ENCODE results near the gene HIPK3.

Gene HIPK3

DNA sequence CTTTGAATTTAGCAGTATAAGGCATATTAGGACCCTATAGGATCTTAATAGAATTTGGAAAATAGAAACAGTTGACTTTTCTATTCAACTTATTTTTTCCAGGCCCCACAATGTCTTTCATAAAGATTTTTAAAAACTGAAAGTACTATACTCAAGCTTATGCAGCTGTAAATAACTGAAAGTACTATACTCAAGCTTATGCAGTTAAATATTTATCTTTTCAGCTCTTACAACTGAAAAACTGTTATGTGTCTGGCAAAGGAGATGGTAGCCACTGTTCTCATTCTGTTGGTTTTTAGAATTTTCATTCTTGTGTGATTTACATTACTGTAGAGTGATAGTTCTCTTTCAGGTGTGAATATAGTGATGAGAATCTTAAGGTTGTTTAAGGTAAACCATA, 16.5 kb downstream of the HIPK3 start:
- Histone ChIP-seq H2AFZ (ENCODE audit: low read depth) (no peak overlapping the region), H3K27ac (no peak overlapping the region), H3K4me1 (ENCODE audit: low read depth, poor library complexity, severe bottlenecking) (peaks cover 41% of the 10 kb centered on the region), H4K20me1 (ENCODE audit: insufficient read depth) (peaks cover 5% of the 10 kb centered on the region), H3K36me3 (ENCODE audit: insufficient read depth) (no peaks in the 10 kb centered on the region), H3K9ac (no peak overlapping the region), H3K27me3 (ENCODE audit: insufficient read depth, low read depth) (no peaks in the 10 kb centered on the region), H3K79me2 (ENCODE audit: insufficient read depth, low read depth) (peaks cover 91% of the 10 kb centered on the region), H3K4me2 (no peak overlapping the region; the same call in 1 of the 2 replicates), H3K4me3 (IDR thresholded peaks at IDR 0.05; ENCODE audit: insufficient read depth, low read depth, low read length) (no peak overlapping the region)
- TF ChIP-seq, protein P1, sequence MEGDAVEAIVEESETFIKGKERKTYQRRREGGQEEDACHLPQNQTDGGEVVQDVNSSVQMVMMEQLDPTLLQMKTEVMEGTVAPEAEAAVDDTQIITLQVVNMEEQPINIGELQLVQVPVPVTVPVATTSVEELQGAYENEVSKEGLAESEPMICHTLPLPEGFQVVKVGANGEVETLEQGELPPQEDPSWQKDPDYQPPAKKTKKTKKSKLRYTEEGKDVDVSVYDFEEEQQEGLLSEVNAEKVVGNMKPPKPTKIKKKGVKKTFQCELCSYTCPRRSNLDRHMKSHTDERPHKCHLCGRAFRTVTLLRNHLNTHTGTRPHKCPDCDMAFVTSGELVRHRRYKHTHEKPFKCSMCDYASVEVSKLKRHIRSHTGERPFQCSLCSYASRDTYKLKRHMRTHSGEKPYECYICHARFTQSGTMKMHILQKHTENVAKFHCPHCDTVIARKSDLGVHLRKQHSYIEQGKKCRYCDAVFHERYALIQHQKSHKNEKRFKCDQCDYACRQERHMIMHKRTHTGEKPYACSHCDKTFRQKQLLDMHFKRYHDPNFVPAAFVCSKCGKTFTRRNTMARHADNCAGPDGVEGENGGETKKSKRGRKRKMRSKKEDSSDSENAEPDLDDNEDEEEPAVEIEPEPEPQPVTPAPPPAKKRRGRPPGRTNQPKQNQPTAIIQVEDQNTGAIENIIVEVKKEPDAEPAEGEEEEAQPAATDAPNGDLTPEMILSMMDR (conservative IDR thresholded peaks at IDR 0.05; ENCODE audit: low read depth, low read length): no peak

DNA sequence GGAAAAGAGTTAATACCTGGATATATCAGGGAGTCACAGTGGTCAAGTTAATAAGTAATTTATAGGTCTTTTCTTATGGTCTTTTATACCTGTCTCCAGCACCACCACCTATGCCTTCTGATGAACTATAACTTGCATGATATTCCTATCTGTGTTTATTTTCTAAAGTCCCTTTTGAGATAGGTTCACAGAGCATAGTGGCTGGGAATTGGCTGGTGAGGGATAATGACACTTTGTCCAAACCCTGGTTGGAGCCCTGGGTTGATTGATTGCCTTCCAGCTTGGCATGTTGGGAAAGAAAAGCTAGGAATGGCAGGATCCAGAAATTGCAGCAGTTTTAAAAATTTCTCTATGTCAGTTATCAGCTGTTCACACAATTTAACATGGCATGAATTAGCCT, 23.2 kb downstream of the HIPK3 start:
- Histone ChIP-seq H2AFZ (ENCODE audit: low read depth) (no peak overlapping the region), H3K36me3 (ENCODE audit: insufficient read depth) (no peaks in the 10 kb centered on the region), H4K20me1 (ENCODE audit: insufficient read depth) (no peaks in the 10 kb centered on the region)

DNA sequence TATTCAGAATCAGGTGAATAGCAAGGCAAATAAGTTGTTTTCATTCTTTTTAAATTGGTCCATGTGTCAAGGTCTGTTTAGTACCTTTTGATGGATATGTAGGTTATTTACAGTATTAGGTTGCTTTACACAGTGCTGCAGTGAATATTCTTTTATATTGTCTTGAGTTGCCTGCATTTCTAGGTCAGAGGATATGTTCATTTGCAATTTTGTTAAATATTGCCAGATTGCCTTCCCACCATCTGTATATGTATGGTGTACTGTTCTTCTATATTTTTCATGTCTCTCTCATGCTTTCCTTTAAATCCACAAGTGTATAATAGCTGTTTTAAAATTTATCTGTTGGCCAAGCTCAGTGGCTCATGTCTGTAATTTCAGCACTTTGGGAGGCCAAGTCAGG, 24.6 kb downstream of the HIPK3 start:
- TF ChIP-seq, protein P1 (conservative IDR thresholded peaks at IDR 0.05; ENCODE audit: low read depth, low read length): no peak
- Histone ChIP-seq H3K9ac (no peak overlapping the region), H3K36me3 (ENCODE audit: insufficient read depth) (no peaks in the 10 kb centered on the region; the same call in 1 of the 2 replicates), H3K4me3 (IDR thresholded peaks at IDR 0.05; ENCODE audit: insufficient read depth, low read depth, low read length) (no peak overlapping the region), H3K79me2 (ENCODE audit: insufficient read depth, low read depth) (peaks cover 72% of the 10 kb centered on the region), H3K4me1 (ENCODE audit: low read depth, poor library complexity, severe bottlenecking) (peaks cover 12% of the 10 kb centered on the region), H3K27me3 (ENCODE audit: insufficient read depth, low read depth) (no peaks in the 10 kb centered on the region), H2AFZ (ENCODE audit: low read depth) (no peak overlapping the region), H4K20me1 (ENCODE audit: insufficient read depth) (no peaks in the 10 kb centered on the region), H3K4me2 (no peak overlapping the region), H3K27ac (no peak overlapping the region)

More for the DNA sequence above, 23.2 kb downstream of the HIPK3 start:
- Histone ChIP-seq H3K4me1 (ENCODE audit: low read depth, poor library complexity, severe bottlenecking) (peaks cover 12% of the 10 kb centered on the region), H3K4me2 (no peak overlapping the region), H3K27me3 (ENCODE audit: insufficient read depth, low read depth) (no peaks in the 10 kb centered on the region), H3K9ac (no peak overlapping the region), H3K4me3 (IDR thresholded peaks at IDR 0.05; ENCODE audit: insufficient read depth, low read depth, low read length) (no peak overlapping the region), H3K27ac (no peak overlapping the region), H3K79me2 (ENCODE audit: insufficient read depth, low read depth) (peaks cover 83% of the 10 kb centered on the region)
- TF ChIP-seq, protein P1 (conservative IDR thresholded peaks at IDR 0.05; ENCODE audit: low read depth, low read length): no peak

DNA sequence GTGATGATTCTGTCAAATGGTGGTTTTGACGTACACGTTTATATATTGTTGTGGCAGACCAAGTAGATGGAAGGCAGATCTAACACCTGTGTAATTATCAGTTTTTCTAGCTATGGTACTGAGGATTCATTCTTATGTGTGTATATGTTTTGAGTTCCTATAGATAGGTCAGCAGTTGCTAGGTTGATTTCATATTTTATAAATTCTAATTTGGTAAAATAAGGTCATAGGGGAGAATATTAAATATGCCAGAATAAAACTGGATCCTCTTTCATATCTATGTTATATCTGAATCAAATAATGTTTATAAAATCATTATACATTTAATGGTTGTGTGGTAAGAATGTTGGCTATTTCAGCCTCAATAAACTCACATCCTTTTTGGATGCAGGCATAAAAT, 27.6 kb downstream of the HIPK3 start:
- Histone ChIP-seq H3K27me3 (ENCODE audit: insufficient read depth, low read depth) (no peaks in the 10 kb centered on the region), H3K36me3 (ENCODE audit: insufficient read depth) (no peaks in the 10 kb centered on the region; the same call in 1 of the 2 replicates), H3K9ac (no peak overlapping the region), H4K20me1 (ENCODE audit: insufficient read depth) (no peaks in the 10 kb centered on the region), H2AFZ (ENCODE audit: low read depth) (no peak overlapping the region), H3K27ac (no peak overlapping the region), H3K4me3 (IDR thresholded peaks at IDR 0.05; ENCODE audit: insufficient read depth, low read depth, low read length) (no peak overlapping the region), H3K79me2 (ENCODE audit: insufficient read depth, low read depth) (peaks cover 46% of the 10 kb centered on the region), H3K4me2 (no peak overlapping the region), H3K4me1 (ENCODE audit: low read depth, poor library complexity, severe bottlenecking) (peaks cover 15% of the 10 kb centered on the region)
- TF ChIP-seq, protein P1 (conservative IDR thresholded peaks at IDR 0.05; ENCODE audit: low read depth, low read length): no peak
